Thyroid gland (tissue), 4 donors: ENCODE measurements around the gene SNAPC5.

Experiments
- CTCF ChIP-seq, 6 experiments: fragments of 200-600 bp in 3 of 6; fragments of 450-650 bp in 3 of 6; sonication (generic) in 3 of 6; IDR thresholded peaks; one replicate each; pipeline ENCODE4 v1.5.1; 2016 to 2019; ENCODE audit warnings: antibody characterized with exemption in 6 of 6, mild to moderate bottlenecking in 2 of 6, inconsistent platforms in 1 of 6, moderate library complexity in 1 of 6
- POLR2A ChIP-seq, 2 donors: fragments of 450-650 bp; IDR thresholded peaks; one replicate each; pipeline ENCODE4 v1.6.1; 2017; ENCODE audit warnings: antibody characterized with exemption in 2 of 2, mild to moderate bottlenecking in 2 of 2, moderate library complexity in 1 of 2

- TF ChIP-seq CTCF (IDR thresholded peaks at IDR 0.05) (no peak), POLR2A (IDR thresholded peaks at IDR 0.05) (no peak)
These were observed 45.3 kb upstream of the SNAPC5 start for GRCh38 chr15:66542896-66543295.
